ENCODE measurements around the gene DCN. TPM values are rescaled to one million over a fixed set of nuclear protein-coding genes. Genes with fewer than 3 reads are reported as not detected.
A peak's percentile ranks its signal among the peaks of the same experiment; 100 is the strongest.

Gene DCN
- total and polyA plus RNA-seq, 2 experiments from 2014 or later: 441 to 483 TPM

DNA sequence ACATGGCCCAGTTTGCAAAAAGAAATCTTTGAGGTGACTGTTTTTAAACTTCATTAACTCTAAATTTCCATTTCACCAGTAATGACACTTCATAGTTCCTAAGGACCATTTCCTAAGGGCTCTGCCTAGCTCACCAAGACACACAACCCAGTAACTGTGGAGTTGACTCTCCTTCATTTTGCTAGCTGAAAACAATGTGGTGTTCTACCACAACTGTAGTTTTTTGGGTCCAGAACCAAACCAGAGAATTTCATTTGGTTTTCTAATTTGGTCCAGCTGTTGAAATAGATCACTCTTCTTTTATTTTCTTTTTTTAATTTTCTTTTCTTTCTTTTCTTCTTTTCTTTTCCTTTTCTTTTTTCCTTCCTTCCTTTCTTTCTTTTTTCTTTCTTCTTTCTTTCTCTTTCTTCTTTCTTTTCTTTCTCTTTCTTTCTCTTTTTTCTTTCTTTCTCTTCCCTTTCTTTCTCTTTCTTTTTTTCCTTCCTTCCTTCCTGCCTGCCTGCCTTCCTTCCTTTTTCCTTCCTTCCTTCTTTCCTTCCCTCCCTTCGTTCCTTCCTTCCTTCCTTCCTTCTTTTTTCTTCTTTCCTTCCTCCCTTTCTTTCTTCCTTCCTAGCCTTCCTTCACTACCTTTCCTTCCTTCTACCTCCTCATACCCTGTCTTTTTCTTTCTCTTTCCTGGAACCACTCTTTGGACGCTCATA, 52.8 kb downstream of the DCN start:
- Histone ChIP-seq H3F3A (ENCODE audit: insufficient read depth) (peaks cover 19% of the 10 kb centered on the region), H3K9me3 (ENCODE audit: low read depth) (no peaks in the 10 kb centered on the region), H3K9me2 (ENCODE audit: insufficient read depth) (no peaks in the 10 kb centered on the region), H2AFZ (peak overlapping the region; percentile 38; the same call in 1 of the 2 replicates), H3K79me2 (ENCODE audit: insufficient read depth) (no peaks in the 10 kb centered on the region), H4K20me1 (ENCODE audit: insufficient read depth) (no peaks in the 10 kb centered on the region), H3K4me2 (ENCODE audit: unreplicated experiment) (no peak overlapping the region), H3K27me3 (replicated peaks; ENCODE audit: insufficient read depth) (no peaks in the 10 kb centered on the region), H3K36me3 (ENCODE audit: low read depth) (no peaks in the 10 kb centered on the region), H3K4me1 (ENCODE audit: insufficient read depth) (peaks cover 56% of the 10 kb centered on the region), H3K27ac (no peak overlapping the region), H3K9ac (no peak overlapping the region), H3K4me3 (no peak overlapping the region)
- in situ Hi-C loops (cut with MboI): no loop called here
- no peak for TF ChIP-seq EZH2phosphoT487 (IDR thresholded peaks at IDR 0.05; ENCODE audit: insufficient read depth, low read depth)
- TF ChIP-seq EZH2 (IDR thresholded peaks at IDR 0.05; ENCODE audit: insufficient read depth, poor library complexity, severe bottlenecking): no peak
- 97 to 100% methylated on average over 2 of the region's 2 CpGs for WGBS, 2 experiments (ENCODE audit: low coverage in 1 of 2, low lambda C conversion rate in 2 of 2, missing lambda C conversion rate in 2 of 2)
- DNase-seq: no peak

DNA sequence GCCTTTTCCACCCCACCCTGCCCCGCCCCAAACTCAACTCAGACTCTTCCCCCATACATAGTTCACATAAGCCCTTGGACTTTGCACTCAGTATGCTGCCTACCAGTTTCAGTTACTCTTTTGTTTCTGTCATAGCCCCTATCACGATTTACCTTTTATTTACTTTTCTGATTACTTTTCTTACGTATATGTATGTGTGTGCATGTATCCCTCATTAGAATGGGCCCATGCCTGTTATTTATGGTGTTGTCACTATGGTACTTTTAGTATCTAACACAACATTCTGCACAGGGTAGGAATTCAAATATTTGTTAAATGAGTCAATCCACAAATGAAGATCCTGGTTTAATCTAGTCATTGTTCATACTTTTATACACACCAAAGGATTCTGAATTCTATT, 54.9 kb downstream of the DCN start:
- Histone ChIP-seq H3K36me3 (ENCODE audit: low read depth) (no peaks in the 10 kb centered on the region), H4K20me1 (ENCODE audit: insufficient read depth) (no peaks in the 10 kb centered on the region), H2AFZ (peak overlapping the region; percentile 32; the same call in 1 of the 2 replicates), H3K4me1 (ENCODE audit: insufficient read depth) (peaks cover 50% of the 10 kb centered on the region), H3K9ac (peak overlapping the region; percentile 47), H3K4me3 (0 out of 2 replicates have a peak overlapping the region, but pooled peaks have one; percentile 29), H3K79me2 (ENCODE audit: insufficient read depth) (no peaks in the 10 kb centered on the region), H3K27me3 (replicated peaks; ENCODE audit: insufficient read depth) (no peaks in the 10 kb centered on the region), H3K4me2 (ENCODE audit: unreplicated experiment) (peak overlapping the region; percentile 57), H3K27ac (peak overlapping the region; percentile 83), H3F3A (ENCODE audit: insufficient read depth) (peaks cover 23% of the 10 kb centered on the region), H3K9me3 (ENCODE audit: low read depth) (no peaks in the 10 kb centered on the region), H3K9me2 (ENCODE audit: insufficient read depth) (no peaks in the 10 kb centered on the region)
- TF ChIP-seq EZH2 (IDR thresholded peaks at IDR 0.05; ENCODE audit: insufficient read depth, poor library complexity, severe bottlenecking) (no peak), EZH2phosphoT487 (IDR thresholded peaks at IDR 0.05; ENCODE audit: insufficient read depth, low read depth) (no peak)
- DNase-seq: peak; percentile 65
- in situ Hi-C loops (cut with MboI): no loop called here
- 86 to 97% methylated on average over 3 of the region's 3 CpGs for WGBS, 2 experiments (ENCODE audit: low coverage in 1 of 2, low lambda C conversion rate in 2 of 2, missing lambda C conversion rate in 2 of 2)

DNA sequence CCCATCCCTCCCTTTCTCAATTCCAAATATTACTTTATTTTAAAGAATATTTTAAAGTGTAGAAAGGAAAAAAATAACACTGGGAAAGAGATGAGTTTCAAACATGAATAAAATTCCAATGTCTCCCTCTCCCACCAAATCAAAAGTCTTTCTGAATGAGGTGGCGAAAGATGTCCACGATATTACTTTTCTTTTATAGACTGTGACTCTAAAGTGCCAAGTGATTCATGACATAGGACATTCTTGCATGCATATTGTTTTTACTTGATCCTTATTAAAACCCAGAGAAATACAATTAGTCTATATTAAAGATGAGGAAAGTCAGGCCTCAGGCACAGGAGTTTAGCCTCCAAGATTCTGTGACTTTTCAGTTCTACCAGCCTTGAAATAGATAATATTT, 55.3 kb downstream of the DCN start:
- Histone ChIP-seq H3K4me2 (ENCODE audit: unreplicated experiment) (peak overlapping the region; percentile 57), H3K36me3 (ENCODE audit: low read depth) (no peaks in the 10 kb centered on the region), H4K20me1 (ENCODE audit: insufficient read depth) (no peaks in the 10 kb centered on the region), H3K9ac (peak overlapping the region; percentile 47), H3K9me2 (ENCODE audit: insufficient read depth) (no peaks in the 10 kb centered on the region), H3K27me3 (replicated peaks; ENCODE audit: insufficient read depth) (no peaks in the 10 kb centered on the region), H3F3A (ENCODE audit: insufficient read depth) (peaks cover 23% of the 10 kb centered on the region), H3K9me3 (ENCODE audit: low read depth) (no peaks in the 10 kb centered on the region), H3K79me2 (ENCODE audit: insufficient read depth) (no peaks in the 10 kb centered on the region), H3K4me1 (ENCODE audit: insufficient read depth) (peaks cover 46% of the 10 kb centered on the region), H3K4me3 (no peak overlapping the region), H2AFZ (no peak overlapping the region), H3K27ac (peak overlapping the region; percentile 83)
- WGBS, 2 experiments (ENCODE audit: low coverage in 1 of 2, low lambda C conversion rate in 2 of 2, missing lambda C conversion rate in 2 of 2): 48% methylated on average over 2 of the region's 2 CpGs
- in situ Hi-C loops (cut with MboI): no loop called here
- peak; percentile 66 for DNase-seq
- TF ChIP-seq EZH2 (IDR thresholded peaks at IDR 0.05; ENCODE audit: insufficient read depth, poor library complexity, severe bottlenecking) (no peak), EZH2phosphoT487 (IDR thresholded peaks at IDR 0.05; ENCODE audit: insufficient read depth, low read depth) (no peak)

DNA sequence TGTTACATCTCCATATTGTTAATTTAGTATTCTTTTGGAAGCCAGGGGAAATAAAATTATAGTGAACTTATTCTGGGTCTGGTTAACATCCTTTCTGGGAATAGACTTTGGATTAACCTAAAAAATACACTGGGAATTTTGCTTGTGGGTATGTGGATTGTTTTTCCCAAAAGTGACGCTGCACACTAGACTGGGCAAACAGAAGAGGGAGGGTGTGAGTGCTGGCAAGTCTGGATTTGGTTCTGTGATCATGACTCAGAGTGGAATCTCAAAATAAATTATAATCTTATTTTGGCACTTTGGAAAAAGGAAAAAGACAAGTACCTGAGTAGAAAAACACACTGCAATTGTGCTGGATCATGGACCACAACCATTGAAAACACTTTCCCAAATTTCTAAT, 56.1 kb downstream of the DCN start:
- Histone ChIP-seq H3K4me2 (ENCODE audit: unreplicated experiment) (peak overlapping the region; percentile 57), H3K27ac (peak overlapping the region; percentile 83)
- TF ChIP-seq EZH2phosphoT487 (IDR thresholded peaks at IDR 0.05; ENCODE audit: insufficient read depth, low read depth): no peak
- TF ChIP-seq EZH2 (IDR thresholded peaks at IDR 0.05; ENCODE audit: insufficient read depth, poor library complexity, severe bottlenecking): no peak

More for the DNA sequence above, 56.1 kb downstream of the DCN start:
- Histone ChIP-seq H3K36me3 (ENCODE audit: low read depth) (no peaks in the 10 kb centered on the region), H3K4me3 (no peak overlapping the region), H4K20me1 (ENCODE audit: insufficient read depth) (no peaks in the 10 kb centered on the region), H3K9me2 (ENCODE audit: insufficient read depth) (no peaks in the 10 kb centered on the region), H3K4me1 (ENCODE audit: insufficient read depth) (peaks cover 42% of the 10 kb centered on the region), H3K9me3 (ENCODE audit: low read depth) (no peaks in the 10 kb centered on the region), H3F3A (ENCODE audit: insufficient read depth) (peaks cover 23% of the 10 kb centered on the region), H2AFZ (peak overlapping the region; percentile 16; the same call in 1 of the 2 replicates), H3K9ac (peak overlapping the region; percentile 47), H3K27me3 (replicated peaks; ENCODE audit: insufficient read depth) (no peaks in the 10 kb centered on the region), H3K79me2 (ENCODE audit: insufficient read depth) (no peaks in the 10 kb centered on the region)
- 32 to 53% methylated on average over 1 of the region's 1 CpG for WGBS, 2 experiments (ENCODE audit: low coverage in 1 of 2, low lambda C conversion rate in 2 of 2, missing lambda C conversion rate in 2 of 2)
- in situ Hi-C loops (cut with MboI): no loop called here
- DNase-seq: peak; percentile 60
